Dedifferentiated amniotic fluid mesenchymal stem cell (primary cell): ENCODE results near the gene CEP57.

Experiments used
- DNase-seq: peaks from one replicate; pipeline ENCODE4 v3.0.0-alpha.2; 2016; ENCODE audit errors: extremely low spot score

CEP57 gene

DNA sequence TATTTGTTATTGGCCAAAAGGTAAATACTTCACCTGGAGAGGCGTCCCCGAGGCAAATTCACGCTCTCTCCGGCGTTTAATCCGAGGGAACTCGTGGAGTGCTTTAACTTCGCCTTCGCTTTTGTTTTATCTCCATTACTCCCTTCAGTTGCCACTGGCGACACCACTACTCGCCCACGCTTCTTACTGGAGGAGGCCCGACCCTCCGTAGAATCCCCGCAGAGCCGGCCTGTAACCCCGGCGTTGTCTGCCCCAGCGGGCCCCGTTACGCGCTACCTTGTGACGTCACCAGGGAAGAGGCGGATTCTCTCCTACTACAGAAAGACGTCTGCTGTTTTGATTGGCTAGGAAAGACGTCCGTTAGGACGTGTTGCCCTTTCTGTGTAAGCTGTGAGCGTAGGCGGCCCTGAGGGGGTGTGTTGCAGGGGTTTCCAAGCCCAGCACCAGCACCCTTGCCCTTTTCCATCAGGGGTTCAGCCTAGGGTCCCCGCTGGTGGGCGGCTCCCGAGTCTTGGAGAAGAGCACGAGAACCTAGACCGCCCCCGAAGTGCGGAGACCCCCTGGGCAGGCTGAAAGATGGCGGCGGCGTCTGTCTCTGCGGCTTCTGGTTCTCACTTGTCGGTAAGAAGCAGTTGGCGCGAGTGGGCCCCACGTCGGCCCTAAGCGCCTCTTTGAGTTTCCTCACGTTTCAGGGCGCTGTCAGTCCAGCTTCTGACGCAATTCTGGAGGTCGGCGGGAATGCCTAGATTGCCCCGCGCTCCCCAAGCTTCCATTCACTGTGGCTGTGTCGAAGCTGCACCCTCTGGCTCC lies at the start of gene CEP57:
TSS of gene CEP57 (plus strand) at position 376 of the 810 bp plus-strand sequence. CDS start at position 577, 201 bp downstream.
- DNase-seq: peak; percentile 99

DNA sequence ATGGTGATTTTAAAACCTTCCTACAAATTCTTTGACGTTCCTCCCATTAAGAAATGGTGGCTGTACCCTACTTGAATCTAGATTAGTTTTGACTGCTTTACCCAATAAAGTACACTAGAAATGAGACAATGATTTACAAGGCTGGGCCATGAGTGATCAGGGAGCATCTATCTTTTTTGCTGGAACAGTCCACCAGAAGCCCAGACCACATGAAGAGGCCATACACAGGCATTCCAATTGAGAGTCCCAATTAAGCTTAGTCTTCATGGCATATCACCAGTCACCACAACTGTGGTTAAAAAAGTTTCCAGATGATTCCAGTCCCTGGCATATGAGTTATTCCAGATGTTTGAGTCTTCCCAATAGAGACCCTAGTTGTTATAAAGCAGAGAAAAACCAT lies 40.2 kb upstream of the CEP57 start:
- no peak for DNase-seq

DNA sequence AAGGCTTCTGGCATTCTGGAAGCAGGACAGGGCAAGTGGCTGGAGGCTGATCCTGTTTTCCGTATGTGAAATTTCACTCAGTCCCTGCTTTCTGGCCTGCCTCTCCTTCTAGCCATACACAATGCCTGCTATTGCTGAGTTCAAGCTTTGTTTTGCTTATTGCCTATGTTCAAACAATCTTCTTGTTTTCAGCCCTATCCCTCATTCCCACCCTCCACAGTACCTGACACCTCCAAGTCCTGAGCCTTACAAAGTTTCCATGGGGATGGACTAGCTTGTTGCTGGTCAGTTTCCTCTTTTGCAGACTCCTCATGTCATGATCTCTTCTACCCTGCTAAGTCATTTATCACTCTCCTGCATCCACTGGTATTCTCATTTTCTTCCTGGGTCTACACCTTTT lies 38.8 kb upstream of the CEP57 start:
- no peak for DNase-seq

GRCh38 chr11:95760941-95761340 lies 29.4 kb upstream of the CEP57 start:
- DNase-seq: no peak

DNA sequence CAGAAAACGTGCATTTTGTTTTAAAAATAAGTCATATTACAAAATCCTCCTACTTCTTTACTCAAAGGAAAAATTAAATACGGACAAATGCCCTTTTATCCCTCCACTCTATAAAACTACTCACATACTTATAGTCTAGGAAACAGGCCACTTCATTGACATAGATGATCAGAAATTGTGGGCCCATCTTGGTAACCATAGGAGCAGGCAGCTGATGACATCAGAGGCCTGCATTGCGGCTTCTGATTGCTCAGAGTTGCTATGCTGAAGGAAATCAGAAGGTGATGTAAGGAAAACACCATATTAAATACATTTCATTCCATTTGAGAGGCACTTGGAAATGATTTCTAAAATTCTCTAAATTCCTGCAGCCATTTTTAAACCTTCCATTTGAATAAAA lies 27.8 kb upstream of the CEP57 start:
- DNase-seq: no peak

DNA sequence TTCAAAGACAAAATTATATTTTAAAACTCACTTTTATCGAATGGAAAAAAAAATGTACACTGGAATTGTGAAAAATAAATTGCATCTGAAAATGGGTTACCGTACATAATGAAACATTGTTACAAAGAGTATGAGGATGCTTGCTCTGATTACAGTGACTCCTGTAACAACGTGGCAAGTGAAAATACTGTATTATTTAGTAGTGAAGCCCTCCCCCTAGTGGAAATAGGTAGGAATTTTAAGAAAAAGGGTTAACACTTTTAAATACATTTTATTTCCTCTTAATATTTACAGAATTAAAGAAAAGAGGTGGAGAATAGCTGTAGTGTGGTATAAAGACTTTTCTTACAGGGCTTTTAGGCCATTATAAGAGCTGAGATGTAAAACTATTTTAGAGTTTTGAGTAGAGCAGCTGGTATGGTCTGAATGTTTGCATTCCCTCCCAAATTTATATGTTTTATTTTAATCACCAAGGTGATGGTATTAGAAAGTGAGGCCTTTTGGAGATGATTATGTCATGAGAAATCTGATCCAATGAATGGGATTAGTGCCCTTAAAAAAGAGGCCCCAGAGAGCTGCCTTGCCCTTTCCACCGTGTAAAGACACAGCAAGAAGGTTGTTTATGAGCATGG lies 25.9 kb upstream of the CEP57 start:
- DNase-seq: peak; percentile 85

- DNase-seq: no peak
Measured at GRCh38 chr11:95766701-95767100, 23.6 kb upstream of the CEP57 start.

- no peak for DNase-seq
Measured at GRCh38 chr11:95767498-95767897, 22.8 kb upstream of the CEP57 start.

DNA sequence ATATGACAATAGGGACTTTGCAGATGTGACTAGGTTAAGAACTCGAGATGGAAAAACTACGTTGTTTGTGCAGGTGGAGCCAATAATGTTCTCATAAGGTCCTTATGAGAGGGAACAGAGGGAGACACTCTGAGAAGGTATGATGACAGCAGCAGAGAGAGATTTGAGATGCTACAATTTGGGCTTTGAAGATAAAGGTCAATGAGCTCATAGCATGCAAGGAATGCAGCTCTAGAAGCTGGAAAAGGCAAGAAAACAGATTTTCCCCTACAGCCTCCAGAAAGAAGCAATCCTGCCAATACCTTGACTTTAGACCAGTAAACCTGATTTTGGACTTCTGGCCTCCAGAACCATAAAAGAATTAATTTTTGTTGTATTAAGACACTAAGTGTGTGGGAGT lies 21.8 kb upstream of the CEP57 start:
- no peak for DNase-seq

- no peak for DNase-seq
Measured at GRCh38 chr11:95776859-95777258, 13.4 kb upstream of the CEP57 start.

- no peak for DNase-seq
Measured at GRCh38 chr11:95778699-95779098, 11.6 kb upstream of the CEP57 start.

GRCh38 chr11:95780544-95780943 lies 9.8 kb upstream of the CEP57 start:
- DNase-seq: no peak

GRCh38 chr11:95788921-95789505 lies 1.3 kb upstream of the CEP57 start:
- peak; percentile 38 for DNase-seq

- DNase-seq: peak; percentile 99
Measured at GRCh38 chr11:95789506-95790122, 684 bp upstream of the CEP57 start, which contains the start of gene FAM76B. FAM76B (minus strand) TSS chr11:95789782; CDS start chr11:95789478, 304 bp downstream.

DNA sequence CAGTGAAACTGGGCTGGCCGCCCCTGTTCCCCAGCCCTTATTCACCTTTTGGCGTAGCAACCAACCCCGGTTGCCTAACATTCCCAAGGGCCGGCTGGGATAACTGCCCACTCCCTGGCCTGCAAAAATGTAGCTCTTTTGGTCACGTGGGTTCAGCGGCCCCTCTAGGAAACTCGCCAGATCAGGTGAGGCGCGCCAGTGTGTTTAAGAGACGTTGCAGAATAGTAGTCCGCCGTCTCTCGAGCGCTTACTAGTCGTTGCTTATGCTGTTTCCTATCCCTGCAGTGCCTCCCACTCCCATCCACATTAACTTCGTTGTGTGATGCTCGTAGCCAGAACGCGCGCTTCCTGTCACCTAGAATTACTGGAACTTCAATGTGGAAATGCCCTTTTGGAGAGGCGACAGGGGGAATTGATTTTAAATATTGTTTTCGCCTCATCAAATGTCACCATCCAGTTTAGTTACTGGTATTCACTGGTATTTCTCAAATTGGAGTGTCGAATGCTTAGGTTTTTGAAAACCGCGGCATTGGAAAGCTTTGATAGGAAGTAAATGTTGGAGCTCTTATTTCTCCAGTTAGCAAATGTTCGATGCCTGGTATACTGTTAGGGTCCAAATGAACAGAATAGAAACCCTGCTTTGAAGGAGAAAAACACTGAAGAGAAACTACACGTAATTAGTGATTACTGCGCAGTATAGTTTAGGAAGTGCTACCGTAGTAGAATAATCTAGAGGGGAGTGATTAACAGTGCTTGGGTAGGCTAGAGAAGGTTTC lies 823 bp downstream of the CEP57 start:
- no peak for DNase-seq

GRCh38 chr11:95791709-95792033 lies 1.4 kb downstream of the CEP57 start:
- no peak for DNase-seq

- no peak for DNase-seq
Measured at GRCh38 chr11:95792200-95792599, 1.9 kb downstream of the CEP57 start.

DNA sequence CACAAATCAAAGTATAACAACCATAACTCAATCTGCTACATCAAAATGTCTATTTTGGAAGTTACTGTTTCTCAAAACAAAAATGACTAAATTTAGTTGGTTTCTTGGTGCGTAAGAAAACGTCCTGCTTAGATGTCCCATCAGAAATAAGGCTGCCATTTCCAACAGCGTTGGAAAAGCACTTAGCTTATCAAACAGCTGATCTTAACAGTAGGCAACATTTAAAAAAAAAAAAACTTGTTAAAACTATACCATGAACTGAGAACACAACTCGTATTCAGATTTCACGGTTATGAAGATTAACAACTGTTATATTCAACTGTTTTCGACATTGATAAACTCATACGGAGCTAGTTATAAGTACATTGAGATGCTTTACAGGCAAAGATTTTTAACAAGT lies 2.4 kb downstream of the CEP57 start:
- no peak for DNase-seq

DNA sequence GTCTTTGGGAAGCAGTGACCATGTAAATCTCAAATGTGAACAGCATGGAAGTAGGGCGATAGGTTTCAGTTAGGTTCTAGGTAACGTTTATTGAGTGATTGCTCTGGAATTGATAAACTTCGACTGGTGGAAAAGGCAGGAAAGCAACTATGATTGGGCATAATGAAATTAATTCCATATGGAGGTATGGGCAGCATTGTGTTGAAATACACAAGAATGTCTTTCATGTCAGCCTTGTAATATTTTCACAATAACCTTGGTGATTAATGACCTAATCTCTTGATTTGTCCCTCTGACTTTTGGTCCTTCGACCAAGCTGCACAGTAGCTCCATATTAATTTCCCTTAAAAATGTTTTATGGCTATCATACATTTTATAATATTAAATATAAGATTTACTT lies 2.8 kb downstream of the CEP57 start:
- no peak for DNase-seq

DNA sequence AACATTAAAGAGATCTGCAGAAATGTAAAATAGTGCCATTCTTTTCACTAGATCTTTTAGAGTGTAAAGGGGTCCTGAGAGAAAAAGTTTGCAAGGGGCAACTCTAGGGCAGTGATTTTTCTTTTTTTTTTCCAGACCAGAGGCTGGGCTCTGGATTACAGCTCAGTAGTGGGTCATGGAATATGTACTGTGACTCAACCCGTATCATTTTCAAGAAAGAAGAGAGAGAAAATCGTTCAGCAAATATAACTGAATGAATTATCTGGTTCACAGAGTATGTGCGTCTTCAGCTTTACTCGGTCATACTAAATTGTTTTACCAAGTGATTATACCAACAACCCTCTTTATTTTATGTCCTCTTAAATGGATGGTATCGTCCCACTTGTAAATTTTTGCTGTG lies 3.8 kb downstream of the CEP57 start:
- no peak for DNase-seq

DNA sequence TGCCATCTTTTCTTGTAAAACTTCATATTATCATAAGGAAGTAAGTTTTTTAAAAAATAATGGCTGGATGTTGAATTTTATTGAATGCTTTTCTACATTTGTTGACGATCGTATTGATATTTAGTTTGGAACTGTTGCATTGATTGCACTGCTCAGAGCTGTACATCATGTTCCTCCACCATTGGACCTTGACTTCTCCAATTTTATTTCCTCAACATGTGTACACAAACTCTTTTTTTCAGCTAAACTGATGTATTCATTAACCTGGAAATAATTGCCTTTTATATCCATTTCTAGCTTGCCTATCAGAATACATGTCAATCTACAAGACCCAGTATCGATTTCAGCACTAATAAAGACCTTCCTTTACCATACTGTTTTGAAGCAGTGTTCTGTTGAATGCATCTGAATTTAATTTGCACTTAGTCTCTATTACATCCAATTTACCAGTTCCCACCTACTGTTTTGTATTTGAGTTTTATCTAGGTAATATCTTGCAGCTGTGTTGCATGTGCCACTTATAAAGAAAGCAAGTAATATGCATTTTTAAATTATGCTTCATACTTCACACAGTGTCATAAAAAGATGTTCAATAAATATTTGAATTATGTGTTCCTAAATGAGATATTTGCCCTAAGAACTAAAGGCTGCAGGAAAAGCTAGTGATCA lies 5.5 kb downstream of the CEP57 start:
- no peak for DNase-seq
